ENCODE data around the gene PRKCA.

DNA sequence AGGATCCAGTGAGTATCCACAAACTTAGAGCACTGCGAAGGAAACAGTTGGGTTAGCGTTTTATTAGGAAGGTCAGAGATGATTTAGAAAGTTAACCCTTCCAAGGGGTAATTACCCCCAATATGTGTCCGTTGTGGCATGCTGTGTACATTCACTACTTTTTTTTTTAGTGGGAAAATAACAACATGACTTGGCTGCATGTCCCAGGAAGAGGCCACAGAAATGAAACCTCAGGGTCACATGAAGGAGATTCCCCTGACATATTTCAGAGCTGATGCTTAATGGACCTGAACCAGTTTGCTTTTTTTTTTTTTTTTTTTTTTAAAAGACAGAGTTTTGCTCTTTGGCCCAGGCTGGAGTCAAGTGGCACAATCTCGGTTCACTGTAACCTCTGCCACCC, 167.5 kb downstream of the PRKCA start:
- TF ChIP-seq, protein P1, sequence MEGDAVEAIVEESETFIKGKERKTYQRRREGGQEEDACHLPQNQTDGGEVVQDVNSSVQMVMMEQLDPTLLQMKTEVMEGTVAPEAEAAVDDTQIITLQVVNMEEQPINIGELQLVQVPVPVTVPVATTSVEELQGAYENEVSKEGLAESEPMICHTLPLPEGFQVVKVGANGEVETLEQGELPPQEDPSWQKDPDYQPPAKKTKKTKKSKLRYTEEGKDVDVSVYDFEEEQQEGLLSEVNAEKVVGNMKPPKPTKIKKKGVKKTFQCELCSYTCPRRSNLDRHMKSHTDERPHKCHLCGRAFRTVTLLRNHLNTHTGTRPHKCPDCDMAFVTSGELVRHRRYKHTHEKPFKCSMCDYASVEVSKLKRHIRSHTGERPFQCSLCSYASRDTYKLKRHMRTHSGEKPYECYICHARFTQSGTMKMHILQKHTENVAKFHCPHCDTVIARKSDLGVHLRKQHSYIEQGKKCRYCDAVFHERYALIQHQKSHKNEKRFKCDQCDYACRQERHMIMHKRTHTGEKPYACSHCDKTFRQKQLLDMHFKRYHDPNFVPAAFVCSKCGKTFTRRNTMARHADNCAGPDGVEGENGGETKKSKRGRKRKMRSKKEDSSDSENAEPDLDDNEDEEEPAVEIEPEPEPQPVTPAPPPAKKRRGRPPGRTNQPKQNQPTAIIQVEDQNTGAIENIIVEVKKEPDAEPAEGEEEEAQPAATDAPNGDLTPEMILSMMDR (conservative IDR thresholded peaks at IDR 0.05; ENCODE audit: low read length) = no peak
- no peak for TF ChIP-seq EZH2phosphoT487 (IDR thresholded peaks at IDR 0.05; ENCODE audit: borderline replicate concordance)
